C1 segment of cervical spinal cord (tissue), 14 donors: Measurements from ENCODE around the gene SLC6A5.

ENCODE experiments used
- DNase-seq, 14 donors: peaks; one replicate each; lab custom pipeline; 2025; lab: John Stamatoyannopoulos, UW

SLC6A5 gene

DNA sequence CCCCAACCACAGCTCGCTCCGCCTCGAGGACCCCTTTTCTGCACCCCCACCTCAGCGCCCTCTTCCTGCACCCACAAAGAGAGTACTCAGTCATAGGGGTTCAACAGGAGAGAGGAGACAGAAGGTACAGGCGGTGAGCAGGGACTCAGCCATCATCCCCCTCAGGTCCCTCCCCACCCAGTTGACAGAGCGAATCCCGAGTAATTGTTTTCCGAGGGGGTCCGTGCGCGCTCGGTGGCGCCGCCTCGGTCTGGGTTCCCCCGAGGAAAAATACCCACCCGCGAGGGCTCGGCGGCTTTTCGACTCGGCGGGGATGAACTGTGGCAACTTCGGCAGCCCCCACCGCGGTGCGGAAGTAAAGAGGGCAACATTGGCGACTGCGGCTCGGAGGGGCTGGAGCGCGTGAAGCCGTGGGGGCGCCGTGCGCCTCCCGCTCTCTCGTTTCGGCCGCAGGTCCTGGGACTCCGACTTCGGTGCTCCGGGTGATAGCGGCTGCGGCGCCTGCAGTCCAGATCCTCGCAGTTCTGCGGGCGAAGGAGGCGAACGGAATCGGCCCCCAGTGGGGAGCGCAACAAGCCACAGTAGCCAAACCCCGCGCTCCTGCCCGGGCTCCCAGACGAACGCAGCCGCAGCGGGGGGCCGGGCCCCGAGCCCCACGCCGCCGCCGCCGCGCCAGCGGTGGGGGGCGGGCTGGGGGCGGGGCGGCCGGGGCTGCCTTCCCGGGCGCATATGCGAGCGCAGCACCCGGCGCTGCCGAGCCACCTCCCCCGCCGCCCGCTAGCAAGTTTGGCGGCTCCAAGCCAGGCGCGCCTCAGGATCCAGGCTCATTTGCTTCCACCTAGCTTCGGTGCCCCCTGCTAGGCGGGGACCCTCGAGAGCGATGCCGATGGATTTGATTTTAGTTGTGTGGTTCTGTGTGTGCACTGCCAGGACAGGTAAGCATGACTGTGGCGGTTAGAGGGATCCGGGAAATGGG lies 69.7 kb downstream of the SLC6A5 start, which contains the start of gene NELL1:
TSS of gene NELL1 (plus strand) at position 743 of the 976 bp plus-strand sequence.
- no peak for DNase-seq

DNA sequence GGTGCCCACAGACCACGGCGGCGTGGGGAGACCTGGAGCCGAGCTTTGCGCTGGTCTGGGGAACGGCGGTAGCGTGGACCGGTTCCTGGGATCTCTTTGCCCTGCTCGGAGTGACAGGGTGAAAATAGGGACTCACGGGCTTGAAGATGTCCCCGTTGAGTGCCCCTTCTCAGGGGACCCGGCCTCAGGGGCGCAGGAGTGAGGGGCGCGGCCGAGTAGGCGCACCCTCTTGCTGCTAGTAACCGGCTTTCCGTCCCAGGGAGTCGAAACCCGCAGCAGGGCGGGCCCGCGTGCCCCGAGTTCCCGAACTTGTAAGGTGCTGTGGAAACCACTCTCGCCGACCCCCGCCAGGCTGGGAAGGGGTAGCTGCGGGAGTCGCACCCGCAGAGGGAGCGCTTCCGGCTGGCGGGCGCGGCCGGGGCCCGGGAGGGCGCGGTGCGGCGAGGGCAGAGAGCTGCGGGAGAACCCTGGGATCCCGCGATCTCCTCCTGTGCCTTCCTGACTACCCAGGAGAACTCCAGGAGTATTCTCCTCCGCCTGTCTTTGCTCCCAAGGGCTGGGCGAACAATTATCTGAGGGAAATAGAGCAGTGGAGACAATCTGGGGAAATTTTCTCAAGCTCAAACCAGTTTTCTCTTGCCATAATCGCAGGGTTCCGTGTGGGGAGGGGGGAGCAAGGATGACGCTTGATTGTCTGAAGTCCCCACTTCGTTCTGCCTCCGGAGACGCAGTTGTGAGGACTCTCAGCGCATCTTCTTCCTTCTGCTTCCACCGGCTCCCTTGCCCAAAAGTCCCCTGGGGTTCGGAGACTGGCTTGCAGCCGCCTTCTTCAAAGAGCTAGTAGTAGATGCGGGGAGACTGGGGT lies 70.6 kb downstream of the SLC6A5 start:
- DNase-seq: no peak

DNA sequence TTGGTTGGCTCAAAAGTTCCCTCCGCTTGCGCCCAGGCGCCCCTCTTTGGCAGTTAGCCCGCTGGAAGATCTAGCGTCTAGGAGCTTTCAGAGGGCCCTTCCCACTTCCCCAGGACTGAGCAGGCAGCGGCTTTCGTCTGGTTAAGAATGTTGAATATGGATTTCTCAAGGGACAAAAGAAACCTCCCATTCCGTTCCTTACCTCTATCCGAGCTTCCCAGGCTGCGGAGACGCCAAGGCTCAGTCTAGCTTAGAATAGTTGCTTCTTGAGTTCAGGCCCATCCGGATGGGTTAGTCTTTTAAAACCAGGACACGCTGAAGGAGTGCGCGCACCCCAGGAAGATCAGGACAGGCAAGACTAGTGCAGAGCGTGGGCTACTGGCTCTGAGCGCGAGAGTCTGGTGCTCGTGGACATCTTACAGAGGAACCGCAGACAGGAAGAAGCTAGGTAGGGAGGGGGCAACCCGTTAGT lies 71.6 kb downstream of the SLC6A5 start:
- DNase-seq: no peak

DNA sequence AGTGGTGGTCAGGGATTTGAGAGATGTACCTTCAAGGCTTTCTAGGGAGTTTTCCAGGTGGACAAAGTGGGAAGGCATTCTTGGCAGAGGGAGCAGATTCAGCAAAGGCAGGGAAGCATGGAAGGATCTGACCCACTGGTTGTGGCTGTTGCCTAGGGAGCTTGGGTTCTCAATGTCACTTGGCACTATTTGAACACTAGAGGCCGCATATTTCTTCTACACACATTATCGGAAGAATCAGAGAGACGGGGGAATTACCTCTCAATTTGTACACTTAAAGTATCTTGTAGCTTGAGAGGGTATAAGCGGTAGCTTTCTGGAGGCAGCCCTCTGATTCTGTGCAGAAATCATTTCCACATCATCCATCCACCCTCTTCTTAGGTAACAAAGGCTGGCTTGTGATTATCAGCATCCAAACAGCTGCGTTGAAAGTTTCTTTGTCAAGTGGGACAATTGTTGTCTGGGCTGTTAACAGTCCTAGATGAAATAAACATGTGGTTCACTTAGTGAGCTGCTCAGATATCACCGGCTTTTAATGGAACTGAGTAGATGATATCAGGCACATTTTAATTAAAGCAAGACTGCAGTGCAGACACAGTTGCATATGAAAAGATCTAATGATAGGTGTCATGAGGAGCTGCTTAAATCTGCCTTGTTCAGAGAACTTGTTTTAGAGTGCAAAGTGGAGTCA lies 72.6 kb downstream of the SLC6A5 start:
- DNase-seq: no peak

DNA sequence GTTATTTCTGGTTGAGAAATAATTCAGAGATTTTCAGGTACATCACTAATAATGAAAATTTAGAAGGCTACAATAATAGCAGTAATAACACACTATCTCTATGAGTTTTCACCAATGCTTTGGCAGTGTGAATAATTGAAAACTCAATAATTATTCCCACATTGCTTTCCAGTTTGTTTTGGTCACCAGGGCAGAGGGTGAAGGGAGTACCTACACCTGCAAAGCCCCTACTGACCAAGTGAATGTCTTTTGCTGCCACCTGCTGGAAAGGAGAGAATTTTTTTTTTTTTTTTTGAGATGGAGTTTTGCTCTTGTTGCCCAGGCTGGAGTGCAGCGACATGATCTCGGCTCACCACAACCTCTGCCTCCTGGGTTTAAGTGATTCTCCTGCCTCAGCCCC lies 73.2 kb downstream of the SLC6A5 start:
- DNase-seq: no peak

DNA sequence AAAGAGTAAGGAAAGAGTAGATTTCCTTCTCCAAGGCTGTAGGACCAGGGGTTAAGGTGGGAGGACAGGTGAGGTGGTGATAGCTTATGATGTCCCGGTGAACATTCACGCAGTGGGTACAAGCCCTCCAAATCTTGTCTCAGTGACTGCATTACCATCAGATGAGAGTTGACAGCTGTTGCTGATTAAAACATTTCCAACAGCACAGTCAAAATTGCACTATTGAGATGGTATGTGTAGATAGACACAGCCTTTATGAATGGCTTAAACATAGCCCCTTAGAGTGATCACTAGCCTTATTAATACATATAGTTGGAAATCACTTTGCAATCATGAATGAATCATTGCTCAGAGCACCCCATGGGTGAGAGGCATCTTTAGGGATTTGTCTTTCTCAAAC lies 77.2 kb downstream of the SLC6A5 start:
- no peak for DNase-seq

DNA sequence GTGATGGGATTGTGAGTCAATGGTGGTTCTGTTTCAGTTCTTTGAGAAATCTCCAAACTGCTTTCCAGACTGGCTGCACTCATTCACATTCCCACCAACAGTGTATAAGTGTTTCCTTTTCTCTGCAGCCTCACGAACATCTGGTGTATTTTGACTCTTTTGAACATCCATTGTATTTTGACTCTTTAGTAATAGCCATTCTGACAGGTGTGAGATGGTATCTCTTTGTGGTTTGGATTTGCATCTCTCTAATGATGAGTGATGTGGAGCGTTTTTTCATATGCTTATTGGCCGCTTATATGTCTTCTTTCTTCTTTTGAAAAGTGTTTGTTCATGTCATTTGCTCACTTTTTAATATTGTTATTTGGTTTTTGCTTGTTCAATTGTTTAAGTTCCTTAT lies 89.4 kb downstream of the SLC6A5 start:
- no peak for DNase-seq

DNA sequence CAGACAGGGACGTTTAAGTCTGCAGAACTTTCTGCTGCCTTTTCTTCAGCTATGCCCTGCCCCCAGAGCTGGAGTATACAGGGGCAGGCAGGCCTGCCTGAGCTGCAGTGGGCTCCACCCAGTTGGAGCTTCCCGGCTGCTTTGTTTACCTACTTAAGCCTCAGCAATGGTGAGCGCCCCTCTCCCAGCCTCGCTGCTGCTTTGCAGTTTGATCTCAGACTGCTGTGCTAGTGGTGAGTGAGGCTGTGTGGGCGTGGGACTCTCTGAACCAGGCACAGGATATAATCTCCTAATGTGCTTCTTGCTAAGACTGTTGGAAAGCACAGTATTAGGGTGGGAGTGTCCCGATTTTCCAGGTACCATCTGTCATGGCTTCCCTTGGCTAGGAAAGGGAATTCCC lies 108.5 kb downstream of the SLC6A5 start:
- DNase-seq: no peak
